HL-60/S4 treated with phorbol 12-myristate 13-acetate at 8.2 ng/mL for 4 days and 3 days (cell line): ENCODE results near the gene BRF1.

Experiments used
- in situ Hi-C: fragments of 300-500 bp; cut with MboI; formaldehyde crosslinking; loops from 2 replicates; pipeline ENCODE4 v1.15.0; 2022; ENCODE audit warnings: low sequenced_read_pairs

Gene BRF1

GRCh38 chr14:105212541-105213300 is 88.1 kb downstream of the BRF1 start:
- in situ Hi-C loops: no loop called here

DNA sequence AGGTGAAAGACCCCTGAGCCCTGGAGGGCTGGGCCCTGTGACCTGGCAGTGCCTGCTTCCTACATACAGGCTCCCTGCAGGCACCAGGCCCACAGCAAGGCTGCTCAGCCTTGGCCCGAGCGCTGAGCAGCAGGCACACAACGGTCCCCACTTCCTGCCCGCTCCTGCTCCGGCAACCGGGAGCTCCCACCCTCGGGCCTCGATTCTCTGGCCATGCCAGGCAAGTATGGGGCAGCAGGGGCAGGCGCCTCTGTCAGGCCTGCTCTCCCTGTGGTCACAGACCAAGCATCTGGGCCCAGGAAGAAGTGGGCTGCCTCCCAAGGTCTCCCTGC is 89.1 kb downstream of the BRF1 start:
- in situ Hi-C loops: no loop called here

DNA sequence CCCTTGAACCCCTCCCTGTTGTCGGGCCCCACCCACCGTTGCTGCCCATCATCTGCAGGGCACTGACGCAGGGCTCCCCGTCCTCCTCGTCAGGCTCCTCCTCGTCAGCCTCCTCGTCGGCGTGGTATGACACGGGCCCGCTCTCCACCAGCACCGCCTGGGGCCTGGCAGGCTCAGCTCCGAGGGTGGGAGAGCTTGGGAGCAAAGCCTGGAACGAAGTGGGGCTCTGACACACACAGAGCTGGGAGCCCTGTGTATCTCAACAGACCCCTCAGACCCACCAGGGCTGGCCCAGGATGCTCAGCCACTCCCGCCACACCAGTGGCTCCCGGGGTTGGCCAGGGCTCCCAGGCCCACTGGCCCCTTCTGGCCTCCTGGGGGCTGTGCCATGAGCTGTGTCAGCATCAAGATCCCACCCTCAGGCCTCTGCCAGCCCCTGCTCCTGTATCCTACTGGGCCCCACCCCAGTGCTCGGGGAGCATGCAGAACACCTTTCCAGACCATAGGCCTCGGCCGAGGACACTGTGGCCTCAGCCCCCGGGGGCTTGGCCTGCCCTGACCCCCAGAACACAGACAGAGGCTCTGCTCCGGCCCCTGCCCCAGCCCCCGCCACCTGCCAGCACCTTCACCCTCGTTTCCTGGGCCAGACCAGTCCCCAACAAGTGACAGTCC is 89.6 kb downstream of the BRF1 start:
- in situ Hi-C loops: no loop called here

- in situ Hi-C loops: no loop called here
Measured at GRCh38 chr14:105210266-105211025, 90.4 kb downstream of the BRF1 start.

GRCh38 chr14:105209646-105210045 is 91.2 kb downstream of the BRF1 start:
- in situ Hi-C loops: no loop called here

GRCh38 chr14:105209091-105209490 is 91.7 kb downstream of the BRF1 start:
- in situ Hi-C loops: no loop called here

- in situ Hi-C loops: no loop called here
Measured at GRCh38 chr14:105208738-105209075, 92.1 kb downstream of the BRF1 start.

DNA sequence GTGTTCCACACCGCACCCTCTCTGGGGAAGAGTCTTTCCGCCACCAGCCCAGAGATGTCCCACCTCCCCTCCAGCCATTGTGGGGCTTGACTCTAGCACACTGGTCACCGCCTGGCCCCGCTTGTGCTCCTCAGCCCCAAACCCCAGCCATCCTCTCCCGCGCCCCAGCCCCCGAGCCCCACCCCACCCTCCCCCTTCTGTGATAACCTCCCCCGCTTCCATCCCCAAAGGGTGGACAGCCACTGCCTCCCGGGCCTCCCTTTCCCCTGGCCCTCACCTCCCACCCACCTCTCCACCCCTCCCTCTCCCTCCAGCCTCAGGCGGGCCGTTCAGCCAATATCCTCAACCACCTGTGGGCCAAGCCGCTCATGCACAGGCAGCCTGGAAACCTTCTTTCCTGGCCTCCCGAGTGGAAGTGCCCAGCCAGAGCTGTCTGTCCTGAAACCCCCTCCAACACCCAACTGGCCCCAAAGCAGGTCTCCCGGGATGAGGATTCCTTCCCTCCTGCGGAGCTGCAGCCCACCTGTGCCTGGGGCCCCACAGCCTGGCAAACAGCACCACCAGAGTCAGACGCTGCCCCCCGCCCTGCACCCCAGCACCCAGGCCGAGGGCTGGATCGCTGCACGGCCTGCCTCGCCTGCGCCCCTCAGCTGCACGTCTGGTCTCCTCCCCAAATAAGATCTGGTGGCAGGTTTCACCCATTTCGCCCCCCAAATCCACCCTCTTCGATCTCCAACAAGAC is 92.6 kb downstream of the BRF1 start:
- in situ Hi-C loops: no loop called here

GRCh38 chr14:105207460-105207901 is 93.3 kb downstream of the BRF1 start:
- in situ Hi-C loops: no loop called here

DNA sequence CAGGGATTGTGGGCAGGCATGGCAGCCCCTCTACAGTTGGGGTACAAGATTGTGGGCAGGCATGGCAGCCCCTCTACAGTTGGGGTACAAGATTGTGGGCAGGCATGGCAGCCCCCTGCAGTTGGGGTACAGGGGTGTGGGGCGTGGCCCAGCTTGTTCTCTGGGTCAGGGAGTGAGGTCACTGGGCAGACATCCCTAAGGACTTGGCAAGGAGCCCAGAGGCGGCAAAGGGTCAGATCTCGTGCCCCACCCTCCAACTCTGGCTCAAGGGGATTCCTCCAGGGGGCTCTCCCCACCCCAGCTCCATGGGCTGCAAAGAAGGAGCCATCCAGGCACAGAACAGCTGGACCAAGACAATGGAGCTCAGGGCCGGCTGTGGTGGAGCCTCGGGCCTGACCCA is 93.9 kb downstream of the BRF1 start:
- in situ Hi-C loops: no loop called here

DNA sequence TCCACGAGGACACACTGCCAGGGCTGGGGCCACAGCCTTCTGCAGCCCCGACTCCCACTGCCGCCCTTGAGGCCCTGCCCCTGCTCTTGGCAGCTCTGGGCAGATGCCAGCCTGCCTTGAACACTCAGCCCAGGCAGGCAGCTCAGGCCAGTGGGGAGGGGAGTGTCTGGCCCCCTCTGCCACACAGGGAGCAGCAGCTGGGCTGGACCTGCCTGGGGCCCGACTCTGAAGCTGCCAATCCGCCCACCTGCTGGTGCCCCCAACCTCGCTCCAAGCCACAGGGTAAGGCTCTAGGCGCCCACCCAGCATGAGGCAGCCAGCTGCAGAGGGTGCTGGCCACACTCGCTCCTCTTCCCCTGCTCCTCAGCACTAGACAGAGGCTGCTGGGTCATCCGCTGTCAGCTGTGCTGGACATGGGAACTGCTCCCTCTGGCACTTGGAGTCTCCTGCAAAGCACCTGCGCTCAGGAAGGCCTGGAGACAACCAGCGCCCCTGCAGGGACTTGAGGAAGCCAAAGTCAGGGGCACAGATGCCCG is 95.1 kb downstream of the BRF1 start:
- in situ Hi-C loops: no loop called here

DNA sequence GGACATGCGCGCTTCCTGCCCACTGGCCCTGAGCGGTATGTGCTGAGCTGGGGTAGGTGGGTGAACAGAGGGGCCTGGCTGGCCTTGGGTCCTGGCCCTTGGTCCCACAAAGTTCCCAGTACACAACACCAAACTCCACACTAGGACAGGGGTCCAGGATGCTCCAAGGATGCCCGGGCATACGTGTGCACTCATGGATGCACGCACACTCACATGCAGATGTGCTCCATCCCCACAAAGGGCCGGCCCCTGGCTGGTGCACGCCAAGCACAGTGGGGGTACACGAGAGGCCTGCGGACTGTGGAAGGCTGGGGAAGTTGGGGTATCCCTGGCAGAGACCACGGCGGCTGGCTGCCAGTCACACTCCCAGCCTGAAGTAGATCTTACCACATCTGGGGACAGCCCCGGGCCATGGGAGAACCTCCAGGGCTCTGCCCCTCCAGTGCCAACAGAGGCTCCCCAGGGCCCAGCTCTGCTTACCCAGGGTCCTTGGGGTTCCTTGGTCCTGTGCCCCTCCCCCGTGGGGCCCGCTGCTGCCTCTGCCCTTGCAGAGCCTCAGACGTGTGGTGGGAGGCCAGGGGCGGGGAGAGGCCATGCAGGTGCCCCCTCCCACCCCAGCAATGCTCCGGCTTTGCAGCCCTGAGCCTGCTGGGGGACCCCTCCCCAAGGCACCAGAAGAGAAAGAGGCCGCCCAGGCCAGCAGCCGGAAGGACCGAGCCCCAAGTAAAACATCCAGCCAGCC is 95.7 kb downstream of the BRF1 start:
- in situ Hi-C loops: no loop called here

GRCh38 chr14:105204206-105204930 is 96.4 kb downstream of the BRF1 start:
- in situ Hi-C loops: no loop called here

- in situ Hi-C loops: no loop called here
Measured at GRCh38 chr14:105203701-105204100, 97.1 kb downstream of the BRF1 start.

DNA sequence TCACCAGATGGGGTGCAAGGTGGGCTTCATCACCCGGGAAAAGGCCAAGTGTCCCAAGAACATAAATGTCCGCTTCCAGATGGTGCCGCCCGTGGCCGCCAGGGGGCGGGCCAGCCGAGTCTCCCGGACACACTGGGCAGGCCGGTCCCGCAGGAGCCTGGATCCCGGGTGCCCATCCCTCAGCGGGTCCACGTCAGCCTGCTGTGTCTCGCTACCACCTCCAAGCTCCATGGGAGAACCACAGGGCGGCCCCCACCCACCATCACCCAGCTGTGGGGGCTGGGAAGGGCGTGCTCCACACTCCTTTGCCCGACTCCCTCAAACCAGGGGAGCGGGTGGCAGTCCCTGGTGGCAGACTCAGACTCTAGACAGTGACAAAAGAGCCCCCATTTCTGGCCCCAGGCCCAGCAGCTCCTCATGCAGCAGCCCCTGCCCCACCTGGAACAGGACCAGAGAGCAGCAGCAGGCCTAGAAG is 97.7 kb downstream of the BRF1 start:
- in situ Hi-C loops: no loop called here

DNA sequence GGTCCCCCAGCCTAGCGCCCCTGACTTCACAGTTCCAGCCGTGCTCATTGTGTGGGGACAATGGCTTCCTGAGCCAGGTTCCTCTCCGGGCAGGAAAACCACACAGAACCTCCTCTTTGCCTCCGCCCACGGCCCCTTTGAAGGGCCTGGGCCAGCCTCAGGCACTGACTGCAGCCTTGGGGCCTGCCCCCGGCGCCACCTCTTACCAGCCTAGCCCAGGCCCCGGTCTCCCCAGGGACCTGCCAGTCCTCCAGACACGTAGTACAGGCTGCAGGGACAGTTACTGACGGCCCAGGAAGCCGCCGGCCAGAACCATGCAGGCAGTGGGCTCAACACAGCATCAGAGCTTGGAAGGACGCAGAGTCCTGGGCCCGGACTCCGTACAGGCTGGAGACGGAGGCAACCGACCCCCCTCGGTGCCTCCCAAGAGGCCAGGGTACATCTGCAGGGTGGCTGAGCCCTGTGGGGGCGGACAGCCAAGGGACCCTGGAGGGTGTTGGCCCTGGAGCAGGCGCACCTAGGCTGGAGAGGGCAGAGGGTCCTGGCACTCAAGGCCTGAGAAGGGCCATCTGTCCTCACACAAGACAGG is 98.8 kb downstream of the BRF1 start:
- in situ Hi-C loops: no loop called here

DNA sequence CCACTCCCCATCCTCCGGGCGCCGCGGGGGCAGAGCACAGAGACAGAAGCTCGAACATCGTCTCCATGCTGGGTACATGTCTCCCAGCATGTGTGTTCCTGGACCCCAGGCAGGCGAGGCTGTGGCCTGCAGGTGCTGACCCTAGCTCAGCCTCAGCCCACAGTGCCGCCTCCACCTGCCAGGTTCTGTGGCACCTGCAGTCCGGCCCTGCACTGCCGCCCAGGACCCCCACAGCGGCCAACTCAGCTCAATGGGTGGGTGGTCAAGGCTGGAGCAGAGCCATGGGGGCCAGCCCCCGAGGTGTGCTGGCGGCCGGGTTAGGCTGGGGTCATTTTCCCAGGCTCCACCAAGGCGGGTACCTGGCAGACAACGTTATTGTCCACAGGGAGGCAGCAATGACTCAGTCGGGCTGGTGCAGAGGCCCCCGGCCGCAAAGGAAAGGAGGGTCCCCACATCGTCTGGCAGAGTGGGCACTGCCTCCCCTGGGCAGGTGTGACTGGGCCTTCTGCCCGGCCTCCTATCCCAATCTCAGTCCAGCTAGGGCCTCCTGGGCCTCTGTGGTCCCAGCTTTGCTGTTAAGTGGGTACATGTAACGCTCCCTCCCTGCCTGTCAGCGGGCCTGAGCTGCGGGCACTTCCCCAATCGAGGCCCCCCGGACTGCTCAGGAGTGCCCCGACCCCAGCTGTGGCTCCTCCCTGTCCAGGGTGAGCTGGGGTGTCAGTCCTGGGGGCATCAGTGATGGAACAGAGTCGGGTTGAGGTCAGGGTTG is 99.5 kb downstream of the BRF1 start:
- in situ Hi-C loops: no loop called here

DNA sequence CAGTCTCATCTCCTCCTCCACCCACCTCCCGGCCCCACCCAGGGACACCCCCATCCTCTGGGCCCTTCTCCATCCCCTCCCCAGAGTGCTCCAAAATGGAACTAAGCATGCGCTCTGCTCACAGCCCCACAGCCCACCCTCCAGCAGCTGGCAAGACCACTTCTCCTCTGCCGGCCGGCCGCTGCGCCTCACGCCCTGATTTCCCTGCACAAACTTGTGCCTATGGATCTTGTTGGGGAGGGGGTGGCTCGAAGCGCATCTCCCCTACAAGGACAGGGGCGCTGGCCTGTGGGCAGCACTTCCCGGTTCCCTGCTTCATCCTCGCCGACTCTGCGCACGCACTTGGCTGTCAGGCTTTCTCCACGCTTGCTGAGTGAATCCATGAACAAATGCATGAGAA is 100.2 kb downstream of the BRF1 start:
- in situ Hi-C loops: no loop called here

- in situ Hi-C loops: no loop called here
Measured at GRCh38 chr14:105200074-105200473, 100.7 kb downstream of the BRF1 start.
